SK-N-SH (cell line): ENCODE measurements around the gene LRRC3B. TPM values are rescaled to one million over a fixed set of nuclear protein-coding genes. Genes with fewer than 3 reads are reported as not detected.
A peak's percentile ranks its signal among the peaks of the same experiment; 100 is the strongest.

Source experiments
- CTCF ChIA-PET: fragments of 300-600, 350-600 bp; formaldehyde crosslinking; extraction: SDS; loops from one replicate; lab custom pipeline; 2021; lab: Yijun Ruan, JAX
- POLR2A ChIA-PET: fragments of 350-600 bp; sonication (Branson Sonifier 250); formaldehyde crosslinking; extraction: SDS; loops from one replicate; lab custom pipeline; 2020; ENCODE audit warnings: antibody characterized with exemption, inconsistent platforms; lab: Yijun Ruan, JAX
- DNase-seq: peaks from one replicate; pipeline ENCODE4 v3.0.0; 2012
- H2AFZ ChIP-seq: fragments of 200-600 bp; sonication (generic); 2 replicates; pipeline ENCODE4 v1.8.1; 2016; ENCODE audit warnings: antibody characterized with exemption, mild to moderate bottlenecking, low read depth
- H3F3A ChIP-seq: fragments of 200-600 bp; sonication (generic); replicated peaks from 2 replicates; pipeline ENCODE3; 2016; ENCODE audit warnings: antibody characterized with exemption, mild to moderate bottlenecking; ENCODE audit not compliant: insufficient read depth
- H3K27ac ChIP-seq, 2 experiments: fragments of 200-500 bp in 1 of 2; fragments of 200-600 bp in 1 of 2; sonication (Bioruptor generic) in 1 of 2; sonication (generic), shearing (Covaris generic) in 1 of 2; 2 replicates each; pipeline versions ENCODE4 v1.5.1 to v1.6.1; 2014 to 2016; ENCODE audit warnings: low read depth in 2 of 2, inconsistent platforms in 1 of 2, low read length in 1 of 2, mild to moderate bottlenecking in 1 of 2, mixed read lengths in 1 of 2
- H3K27me3 ChIP-seq: fragments of 200-600 bp; sonication (generic), shearing (Covaris generic); 2 replicates; pipeline ENCODE4 v1.6.1; 2016; ENCODE audit warnings: mixed run types; ENCODE audit not compliant: insufficient read depth
- H3K36me3 ChIP-seq, 2 experiments: fragments of 200-500 bp in 1 of 2; fragments of 200-600 bp in 1 of 2; sonication (Bioruptor generic) in 1 of 2; sonication (generic) in 1 of 2; replicated peaks in 1 of 2; 2 replicates each; pipeline versions ENCODE3 to v1.5.1; 2014 to 2016; ENCODE audit warnings: low read length in 1 of 2, mild to moderate bottlenecking in 1 of 2; ENCODE audit not compliant: insufficient read depth in 2 of 2, control insufficient read depth in 1 of 2
- H3K4me1 ChIP-seq, 2 experiments: fragments of 200-500 bp in 1 of 2; fragments of 200-600 bp in 1 of 2; sonication (Bioruptor generic) in 1 of 2; sonication (generic), shearing (Covaris generic) in 1 of 2; 2 replicates each; pipeline versions ENCODE4 v1.5.1 to v1.6.1; 2014 to 2016; ENCODE audit warnings: low read depth in 1 of 2, low read length in 1 of 2, mixed run types in 1 of 2; ENCODE audit not compliant: insufficient read depth in 2 of 2, control insufficient read depth in 1 of 2
- H3K4me2 ChIP-seq: fragments of 200-600 bp; sonication (generic), shearing (Covaris generic); 2 replicates; pipeline ENCODE4 v1.6.1; 2017; ENCODE audit warnings: mixed run types
- H3K4me3 ChIP-seq, 2 experiments: fragments of 200-500 bp in 1 of 2; fragments of 200-600 bp in 1 of 2; sonication (Bioruptor generic) in 1 of 2; sonication (generic), shearing (Covaris generic) in 1 of 2; 2 replicates each; pipeline versions ENCODE4 v1.5.1 to v1.8.1; 2014 to 2016; ENCODE audit warnings: low read depth in 2 of 2, inconsistent platforms in 1 of 2, low read length in 1 of 2, mild to moderate bottlenecking in 1 of 2, mixed read lengths in 1 of 2, moderate library complexity in 1 of 2
- H3K79me2 ChIP-seq: fragments of 200-600 bp; sonication (generic); 2 replicates; pipeline ENCODE4 v1.8.1; 2017; ENCODE audit warnings: mild to moderate bottlenecking; ENCODE audit not compliant: insufficient read depth
- H3K9ac ChIP-seq: fragments of 200-600 bp; sonication (generic); 2 replicates; pipeline ENCODE4 v1.6.1; 2017; ENCODE audit warnings: mixed run types
- H3K9me2 ChIP-seq: fragments of 200-600 bp; sonication (generic); 2 replicates; pipeline ENCODE4 v1.6.1; 2017; ENCODE audit warnings: mixed run types
- H3K9me3 ChIP-seq: fragments of 200-600 bp; sonication (generic); 2 replicates; pipeline ENCODE4 v1.6.1; 2017; ENCODE audit warnings: mixed run types, mild to moderate bottlenecking, moderate library complexity
- H4K20me1 ChIP-seq: fragments of 200-600 bp; sonication (generic); 2 replicates; pipeline ENCODE4 v1.6.1; 2017; ENCODE audit warnings: mild to moderate bottlenecking, mixed run types; ENCODE audit not compliant: insufficient read depth
- ELF1 ChIP-seq: IDR thresholded peaks from 2 replicates; pipeline ENCODE4 v1.4.0; 2012
- FOSL2 ChIP-seq: IDR thresholded peaks from 2 replicates; pipeline ENCODE4 v1.4.0; 2012; ENCODE audit warnings: low read depth, mild to moderate bottlenecking, moderate library complexity, borderline replicate concordance
- JUND ChIP-seq: IDR thresholded peaks from 2 replicates; pipeline ENCODE4 v1.4.0; 2012
- MAX ChIP-seq: IDR thresholded peaks from 2 replicates; pipeline ENCODE4 v1.4.0; 2012; ENCODE audit warnings: low read depth
- MEF2A ChIP-seq: IDR thresholded peaks from 2 replicates; pipeline ENCODE4 v1.4.0; 2012; ENCODE audit warnings: low read depth, borderline replicate concordance
- NRF1 ChIP-seq: IDR thresholded peaks from 2 replicates; pipeline ENCODE4 v1.6.1; 2012; ENCODE audit warnings: low read depth, mild to moderate bottlenecking, low read length
- PBX3 ChIP-seq: IDR thresholded peaks from 2 replicates; pipeline ENCODE4; 2012
- POLR2AphosphoS5 ChIP-seq: IDR thresholded peaks from 2 replicates; pipeline ENCODE4 v1.6.1; 2012; ENCODE audit warnings: low read depth, low read length
- RCOR1 ChIP-seq: fragments of 150-350 bp; IDR thresholded peaks from 2 replicates; pipeline ENCODE4 v1.6.1; 2017; ENCODE audit warnings: antibody characterized with exemption, low read length
- RXRA ChIP-seq: IDR thresholded peaks from 2 replicates; pipeline ENCODE4 v1.4.0; 2012; ENCODE audit warnings: low read depth, mild to moderate bottlenecking, borderline replicate concordance
- TEAD4 ChIP-seq: IDR thresholded peaks from 2 replicates; pipeline ENCODE4 v1.4.0; 2012; ENCODE audit warnings: mild to moderate bottlenecking, borderline replicate concordance; ENCODE audit not compliant: insufficient read depth
- ZBTB33 ChIP-seq: IDR thresholded peaks from 2 replicates; pipeline ENCODE4 v1.4.0; 2012; ENCODE audit warnings: low read depth, borderline replicate concordance
- WGBS: methylation state at CpG from one replicate; pipeline ENCODE4 v1.1.6; 2017; ENCODE audit warnings: low lambda C conversion rate; 5-methylcytosine and 5-hydroxymethylcytosine counted together
- polyA plus RNA-seq, 3 experiments: library from polyadenylated mRNA; depleted of rRNA; stranded (reverse); fragments of >200 nt; gene quantifications; 2 replicates each; pipeline ENCODE4 v1.2.3, GENCODE V29; 2012
- TF ChIP-seq, protein P1 (sequence below): IDR thresholded peaks from 2 replicates; pipeline ENCODE4 v1.6.1; 2012; ENCODE audit warnings: mild to moderate bottlenecking, low read depth, low read length, moderate library complexity

The LRRC3B gene
- polyA plus RNA-seq, 1 of the 3 experiments (the other 2 are of a cell fraction): not detected

DNA sequence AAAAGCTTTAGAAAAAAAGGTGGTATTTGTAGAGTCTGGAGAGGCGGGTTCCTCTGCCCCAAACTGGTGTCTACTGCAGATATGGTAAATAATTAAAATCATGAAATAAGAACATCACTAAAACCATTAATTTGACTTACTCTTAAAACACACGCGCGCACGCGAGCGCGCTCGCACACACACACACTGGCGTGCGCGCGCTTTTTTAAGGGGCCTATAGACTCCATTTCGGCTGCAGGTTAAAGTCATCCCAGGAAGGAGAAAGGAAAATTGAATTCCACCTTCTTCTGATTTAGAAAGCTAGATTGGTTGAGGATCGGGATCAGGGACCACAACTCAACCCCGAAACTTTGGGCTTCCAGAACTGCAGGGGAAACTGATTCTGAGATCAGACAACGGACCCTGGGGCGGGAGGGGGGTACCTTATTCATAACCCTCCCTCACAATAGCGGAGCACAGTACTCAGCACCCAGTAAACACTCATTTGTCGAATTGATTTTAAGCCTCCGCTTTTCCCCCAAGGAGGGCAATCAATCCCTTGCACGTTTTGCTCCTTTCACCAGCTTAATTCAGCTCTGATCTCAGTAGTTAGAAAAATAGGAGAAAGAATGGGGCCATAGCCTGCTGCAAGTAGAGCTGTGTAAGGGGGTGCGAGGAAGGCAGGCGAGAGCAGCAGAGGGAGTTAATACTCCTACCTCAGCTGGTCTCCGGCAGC lies 509 bp upstream of the LRRC3B start:
- Histone ChIP-seq H3K36me3 (no peaks in the 10 kb centered on the region), H3K9ac (no peak overlapping the region), H3K4me3 (peak overlapping the region in 1 of 2 experiments; percentile 40; a peak in 1 of 4 replicates), H3K27ac (no peak overlapping the region), H3K9me2 (no peaks in the 10 kb centered on the region), H2AFZ (no peak overlapping the region), H3K79me2 (no peaks in the 10 kb centered on the region), H4K20me1 (no peaks in the 10 kb centered on the region), H3K27me3 (no peaks in the 10 kb centered on the region), H3K4me2 (no peak overlapping the region), H3F3A (no peaks in the 10 kb centered on the region), H3K4me1 (peaks cover 0 to 16% of the 10 kb centered on the region in 2 experiments; a peak in 1 of 4 replicates), H3K9me3 (no peaks in the 10 kb centered on the region)
- 15% methylated on average over 25 of the region's 25 CpGs for whole genome bisulfite sequencing
- no peak for TF ChIP-seq MAX
- no peak for TF ChIP-seq PBX3
- TF ChIP-seq FOSL2: no peak
- TF ChIP-seq ELF1: no peak
- no peak for TF ChIP-seq RXRA
- TF ChIP-seq JUND: no peak
- no peak for TF ChIP-seq MEF2A
- TF ChIP-seq POLR2AphosphoS5: no peak
- no peak for TF ChIP-seq TEAD4
- no peak for TF ChIP-seq NRF1
- TF ChIP-seq ZBTB33: no peak
- TF ChIP-seq, protein P1, sequence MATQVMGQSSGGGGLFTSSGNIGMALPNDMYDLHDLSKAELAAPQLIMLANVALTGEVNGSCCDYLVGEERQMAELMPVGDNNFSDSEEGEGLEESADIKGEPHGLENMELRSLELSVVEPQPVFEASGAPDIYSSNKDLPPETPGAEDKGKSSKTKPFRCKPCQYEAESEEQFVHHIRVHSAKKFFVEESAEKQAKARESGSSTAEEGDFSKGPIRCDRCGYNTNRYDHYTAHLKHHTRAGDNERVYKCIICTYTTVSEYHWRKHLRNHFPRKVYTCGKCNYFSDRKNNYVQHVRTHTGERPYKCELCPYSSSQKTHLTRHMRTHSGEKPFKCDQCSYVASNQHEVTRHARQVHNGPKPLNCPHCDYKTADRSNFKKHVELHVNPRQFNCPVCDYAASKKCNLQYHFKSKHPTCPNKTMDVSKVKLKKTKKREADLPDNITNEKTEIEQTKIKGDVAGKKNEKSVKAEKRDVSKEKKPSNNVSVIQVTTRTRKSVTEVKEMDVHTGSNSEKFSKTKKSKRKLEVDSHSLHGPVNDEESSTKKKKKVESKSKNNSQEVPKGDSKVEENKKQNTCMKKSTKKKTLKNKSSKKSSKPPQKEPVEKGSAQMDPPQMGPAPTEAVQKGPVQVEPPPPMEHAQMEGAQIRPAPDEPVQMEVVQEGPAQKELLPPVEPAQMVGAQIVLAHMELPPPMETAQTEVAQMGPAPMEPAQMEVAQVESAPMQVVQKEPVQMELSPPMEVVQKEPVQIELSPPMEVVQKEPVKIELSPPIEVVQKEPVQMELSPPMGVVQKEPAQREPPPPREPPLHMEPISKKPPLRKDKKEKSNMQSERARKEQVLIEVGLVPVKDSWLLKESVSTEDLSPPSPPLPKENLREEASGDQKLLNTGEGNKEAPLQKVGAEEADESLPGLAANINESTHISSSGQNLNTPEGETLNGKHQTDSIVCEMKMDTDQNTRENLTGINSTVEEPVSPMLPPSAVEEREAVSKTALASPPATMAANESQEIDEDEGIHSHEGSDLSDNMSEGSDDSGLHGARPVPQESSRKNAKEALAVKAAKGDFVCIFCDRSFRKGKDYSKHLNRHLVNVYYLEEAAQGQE: no peak
- no peak for TF ChIP-seq RCOR1
- no peak for DNase-seq
- CTCF ChIA-PET: interaction anchor here (0.7 to 1.3 kb wide), 2 partner anchors 32 to 91 kb away, joined by 3 read pairs; no protein-coding TSS in a partner anchor
- POLR2A ChIA-PET: interaction anchor here (0.5 kb wide), 1 partner anchor 312 kb away, joined by 3 read pairs; no protein-coding TSS in a partner anchor
